HCT116 (cell line): ENCODE measurements around the gene MS4A12. TPM values are rescaled to one million over a fixed set of nuclear protein-coding genes. Genes with fewer than 3 reads are reported as not detected.

Experiments used
- ATAC-seq: fragments of 200-7000 bp; cut with Tn5 transposase; 2 replicates; pipeline ENCODE4 v1.9.1; 2020; ENCODE audit warnings: mild to moderate bottlenecking, moderate library complexity
- BruUV-seq: library from RNA; stranded (reverse); fragments of 400-500 nt; replicated peaks from 2 replicates; lab custom pipeline; 2021; lab: Mats Ljungman, UMichigan
- CTCF ChIA-PET: fragments of 300-600 bp; sonication (Branson Sonifier 250); formaldehyde crosslinking; loops from one replicate; lab custom pipeline; 2021; ENCODE audit warnings: antibody characterized with exemption; lab: Charles Lee
- POLR2A ChIA-PET: fragments of 300-600, 350-600 bp; sonication (Branson Sonifier 250); formaldehyde crosslinking; loops from one replicate; lab custom pipeline; 2021; ENCODE audit warnings: antibody characterized with exemption; lab: Charles Lee
- RAD21 ChIA-PET, 2 experiments: fragments of 300-600 bp; sonication (Branson Sonifier 250); formaldehyde crosslinking; loops; one replicate each; lab custom pipeline; 2023; ENCODE audit warnings: low total read pairs in 2 of 2; ENCODE audit not compliant: uncharacterized antibody in 2 of 2, unreplicated experiment in 2 of 2, low non-redundant PET in 1 of 2; lab: Charles Lee
- DNase-seq: peaks from one replicate; pipeline ENCODE4 v3.0.0-alpha.2; 2010; ENCODE audit warnings: low read depth, low spot score
- H2AFZ ChIP-seq: fragments of 200-600 bp; shearing (Covaris generic), sonication (generic); 2 replicates; pipeline ENCODE4 v1.6.1; 2017; ENCODE audit warnings: low read depth, mixed run types, mixed read lengths, antibody characterized with exemption, low read length; ENCODE audit not compliant: poor library complexity, severe bottlenecking
- H3K27ac ChIP-seq: 2 replicates; pipeline ENCODE4 v1.5.1; 2012; ENCODE audit warnings: low read depth, low read length
- H3K27me3 ChIP-seq: fragments of 200-600 bp; sonication (generic); 2 replicates; pipeline ENCODE4 v1.6.1; 2016; ENCODE audit warnings: mixed run types, low read length, mixed read lengths; ENCODE audit not compliant: insufficient read depth
- H3K36me3 ChIP-seq, 2 experiments: fragments of 200-500 bp in 1 of 2; fragments of 200-600 bp in 1 of 2; sonication (Bioruptor generic) in 1 of 2; sonication (generic) in 1 of 2; 2 replicates each; pipeline versions ENCODE4 v1.5.1 to v1.6.1; 2014 to 2016; ENCODE audit warnings: low read length in 2 of 2, inconsistent platforms in 1 of 2, mixed read lengths in 1 of 2, mixed run types in 1 of 2; ENCODE audit not compliant: insufficient read depth in 2 of 2, control insufficient read depth in 1 of 2
- H3K4me1 ChIP-seq, 2 experiments: fragments of 200-600 bp in 1 of 2; sonication (generic) in 1 of 2; 2 replicates each; pipeline versions ENCODE4 v1.5.1 to v1.6.1; 2012 to 2017; ENCODE audit warnings: low read length in 2 of 2, inconsistent platforms in 1 of 2, mild to moderate bottlenecking in 1 of 2, mixed read lengths in 1 of 2, mixed run types in 1 of 2, moderate library complexity in 1 of 2; ENCODE audit not compliant: insufficient read depth in 2 of 2, control insufficient read depth in 1 of 2
- H3K4me2 ChIP-seq: fragments of 200-600 bp; sonication (generic); 2 replicates; pipeline ENCODE4 v1.6.1; 2017; ENCODE audit warnings: mixed run types, low read length, mixed read lengths
- H3K4me3 ChIP-seq, 2 experiments: fragments of 200-600 bp in 1 of 2; sonication (generic) in 1 of 2; replicated peaks in 1 of 2; 2 replicates each; pipeline ENCODE4 v1.5.1; 2011 to 2016; ENCODE audit warnings: low read length in 2 of 2, control low read depth in 1 of 2, low read depth in 1 of 2, mild to moderate bottlenecking in 1 of 2, mixed read lengths in 1 of 2, mixed run types in 1 of 2
- H3K79me2 ChIP-seq: fragments of 200-600 bp; sonication (generic); 2 replicates; pipeline ENCODE4 v1.6.1; 2017; ENCODE audit warnings: mild to moderate bottlenecking, mixed run types, low read length, moderate library complexity, mixed read lengths; ENCODE audit not compliant: insufficient read depth
- H3K9ac ChIP-seq: fragments of 200-600 bp; sonication (generic); 2 replicates; pipeline ENCODE4 v1.6.1; 2016; ENCODE audit warnings: low read length, mixed read lengths
- H3K9me2 ChIP-seq: fragments of 200-600 bp; sonication (generic), shearing (Covaris generic); 2 replicates; pipeline ENCODE4 v1.6.1; 2017; ENCODE audit warnings: mixed run types, mild to moderate bottlenecking, moderate library complexity; ENCODE audit not compliant: insufficient read depth
- H3K9me3 ChIP-seq, 2 experiments: fragments of 200-500 bp in 1 of 2; fragments of 200-600 bp in 1 of 2; sonication (Bioruptor generic) in 1 of 2; sonication (generic) in 1 of 2; 2 replicates each; pipeline ENCODE4 v1.6.1; 2014 to 2017; ENCODE audit warnings: low read length in 2 of 2, mixed read lengths in 2 of 2, inconsistent platforms in 1 of 2, low read depth in 1 of 2, mild to moderate bottlenecking in 1 of 2, mixed run types in 1 of 2, moderate library complexity in 1 of 2; ENCODE audit not compliant: control insufficient read depth in 1 of 2, insufficient read depth in 1 of 2
- H4K20me1 ChIP-seq: fragments of 200-600 bp; sonication (generic), shearing (Covaris generic); 2 replicates; pipeline ENCODE4 v1.6.1; 2017; ENCODE audit warnings: mixed run types, mild to moderate bottlenecking, moderate library complexity; ENCODE audit not compliant: insufficient read depth
- EGR1 ChIP-seq: IDR thresholded peaks from 2 replicates; pipeline ENCODE4 v1.6.1; 2012; ENCODE audit warnings: low read depth
- POLR2A ChIP-seq: IDR thresholded peaks from 2 replicates; pipeline ENCODE4 v1.7.0; 2011; ENCODE audit warnings: borderline replicate concordance; ENCODE audit not compliant: insufficient read depth, insufficient read length; ENCODE audit errors: extremely low read depth
- POLR2AphosphoS5 ChIP-seq: IDR thresholded peaks from 2 replicates; pipeline ENCODE4 v1.6.1; 2011; ENCODE audit warnings: mild to moderate bottlenecking, low read depth, low read length, moderate library complexity
- SP1 ChIP-seq: IDR thresholded peaks from 2 replicates; pipeline ENCODE4 v1.6.1; 2012; ENCODE audit warnings: low read depth
- YY1 ChIP-seq: IDR thresholded peaks from 2 replicates; pipeline ENCODE4 v1.6.1; 2011; ENCODE audit warnings: low read length, low read depth, moderate library complexity, mild to moderate bottlenecking; ENCODE audit not compliant: insufficient replicate concordance; ENCODE audit errors: extremely low read depth
- intact Hi-C: fragments of 100-400 bp; cut with micrococcal nuclease; formaldehyde crosslinking; loops from 2 replicates; pipeline ENCODE4 v1.10.0; 2022
- total RNA-seq: library from RNA; stranded (reverse); gene quantifications from one replicate; pipeline ENCODE4 v1.2.1, GENCODE V29; 2021; ENCODE audit not compliant: unreplicated experiment
- TF ChIP-seq, protein P1 (sequence below): IDR thresholded peaks from 2 replicates; pipeline ENCODE4 v1.6.1; 2011; ENCODE audit warnings: mild to moderate bottlenecking, low read length, moderate library complexity; ENCODE audit not compliant: insufficient replicate concordance; ENCODE audit errors: extremely low read depth
- TF ChIP-seq, protein P2 (sequence below), 3 experiments: fragments of 200-600 bp in 1 of 3; sonication (generic) in 1 of 3; IDR thresholded peaks in 2 of 3; conservative IDR thresholded peaks in 1 of 3; 2 replicates each; pipeline ENCODE4 v1.5.1; 2012 to 2017; ENCODE audit warnings: low read depth in 2 of 3, low read length in 2 of 3, antibody characterized with exemption in 1 of 3, borderline replicate concordance in 1 of 3, control low read depth in 1 of 3, mild to moderate bottlenecking in 1 of 3, mixed read lengths in 1 of 3, mixed run types in 1 of 3, moderate library complexity in 1 of 3; ENCODE audit not compliant: insufficient read depth in 1 of 3

Gene MS4A12
- total RNA-seq, 1 experiment from 2014 or later = not detected

DNA sequence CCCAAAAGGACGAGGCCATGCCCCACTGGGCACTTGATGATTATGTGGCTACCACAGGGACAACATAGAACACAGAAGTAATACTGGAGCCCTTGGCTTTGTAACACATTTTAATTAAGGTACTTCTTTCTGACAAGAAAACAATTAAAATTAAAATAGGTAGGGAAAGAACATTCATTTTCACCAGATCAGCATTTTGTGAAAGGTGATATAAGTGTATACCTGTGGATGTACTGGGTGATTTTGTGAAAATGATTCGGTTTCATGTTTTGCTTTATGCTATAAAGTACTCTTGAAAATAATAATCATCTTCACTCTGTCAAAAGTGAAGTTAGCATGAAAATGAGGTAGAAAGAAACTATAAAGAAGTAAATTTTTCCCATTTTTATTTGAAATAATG lies 876 bp downstream of the MS4A12 start:
- POLR2A ChIA-PET = no interaction called here
- no TSS peak for BruUV-seq
- intact Hi-C loops = no loop called here

More for the DNA sequence above, 876 bp downstream of the MS4A12 start:
- Histone ChIP-seq H3K4me1 (no peaks in the 10 kb centered on the region), H3K27me3 (peaks cover 3% of the 10 kb centered on the region; the same call in 1 of the 2 replicates), H3K9me2 (no peaks in the 10 kb centered on the region), H3K27ac (no peak overlapping the region), H3K4me3 (no peak overlapping the region), H3K9ac (no peak overlapping the region), H3K9me3 (no peaks in the 10 kb centered on the region), H3K79me2 (no peaks in the 10 kb centered on the region), H3K4me2 (no peak overlapping the region), H4K20me1 (no peaks in the 10 kb centered on the region), H2AFZ (no peak overlapping the region), H3K36me3 (no peaks in the 10 kb centered on the region)
- CTCF ChIA-PET = no interaction called here
- DNase-seq (no peak), ATAC-seq (no peak)
- RAD21 ChIA-PET = no interaction called here
- TF ChIP-seq, protein P1, sequence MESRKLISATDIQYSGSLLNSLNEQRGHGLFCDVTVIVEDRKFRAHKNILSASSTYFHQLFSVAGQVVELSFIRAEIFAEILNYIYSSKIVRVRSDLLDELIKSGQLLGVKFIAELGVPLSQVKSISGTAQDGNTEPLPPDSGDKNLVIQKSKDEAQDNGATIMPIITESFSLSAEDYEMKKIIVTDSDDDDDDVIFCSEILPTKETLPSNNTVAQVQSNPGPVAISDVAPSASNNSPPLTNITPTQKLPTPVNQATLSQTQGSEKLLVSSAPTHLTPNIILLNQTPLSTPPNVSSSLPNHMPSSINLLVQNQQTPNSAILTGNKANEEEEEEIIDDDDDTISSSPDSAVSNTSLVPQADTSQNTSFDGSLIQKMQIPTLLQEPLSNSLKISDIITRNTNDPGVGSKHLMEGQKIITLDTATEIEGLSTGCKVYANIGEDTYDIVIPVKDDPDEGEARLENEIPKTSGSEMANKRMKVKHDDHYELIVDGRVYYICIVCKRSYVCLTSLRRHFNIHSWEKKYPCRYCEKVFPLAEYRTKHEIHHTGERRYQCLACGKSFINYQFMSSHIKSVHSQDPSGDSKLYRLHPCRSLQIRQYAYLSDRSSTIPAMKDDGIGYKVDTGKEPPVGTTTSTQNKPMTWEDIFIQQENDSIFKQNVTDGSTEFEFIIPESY = no peak
- TF ChIP-seq EGR1 = no peak
- no peak for TF ChIP-seq POLR2A
- TF ChIP-seq, protein P2, sequence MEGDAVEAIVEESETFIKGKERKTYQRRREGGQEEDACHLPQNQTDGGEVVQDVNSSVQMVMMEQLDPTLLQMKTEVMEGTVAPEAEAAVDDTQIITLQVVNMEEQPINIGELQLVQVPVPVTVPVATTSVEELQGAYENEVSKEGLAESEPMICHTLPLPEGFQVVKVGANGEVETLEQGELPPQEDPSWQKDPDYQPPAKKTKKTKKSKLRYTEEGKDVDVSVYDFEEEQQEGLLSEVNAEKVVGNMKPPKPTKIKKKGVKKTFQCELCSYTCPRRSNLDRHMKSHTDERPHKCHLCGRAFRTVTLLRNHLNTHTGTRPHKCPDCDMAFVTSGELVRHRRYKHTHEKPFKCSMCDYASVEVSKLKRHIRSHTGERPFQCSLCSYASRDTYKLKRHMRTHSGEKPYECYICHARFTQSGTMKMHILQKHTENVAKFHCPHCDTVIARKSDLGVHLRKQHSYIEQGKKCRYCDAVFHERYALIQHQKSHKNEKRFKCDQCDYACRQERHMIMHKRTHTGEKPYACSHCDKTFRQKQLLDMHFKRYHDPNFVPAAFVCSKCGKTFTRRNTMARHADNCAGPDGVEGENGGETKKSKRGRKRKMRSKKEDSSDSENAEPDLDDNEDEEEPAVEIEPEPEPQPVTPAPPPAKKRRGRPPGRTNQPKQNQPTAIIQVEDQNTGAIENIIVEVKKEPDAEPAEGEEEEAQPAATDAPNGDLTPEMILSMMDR (IDR thresholded peaks at IDR 0.05 in 2 of 3, conservative IDR thresholded peaks at IDR 0.05 in 1 of 3; ENCODE audit: borderline replicate concordance in 1 of 3, insufficient read depth in 1 of 3, low read depth in 2 of 3, low read length in 2 of 3) = no peak
- TF ChIP-seq SP1 = no peak
- no peak for TF ChIP-seq POLR2AphosphoS5
- TF ChIP-seq YY1 = no peak
